ENCODE results near the gene NLN. TPM values are rescaled to one million over a fixed set of nuclear protein-coding genes. Genes with fewer than 3 reads are reported as not detected.
A peak's percentile ranks its signal among the peaks of the same experiment; 100 is the strongest.
"Not testable (repeated sequence)": the region's sequence is repeated elsewhere in the genome, so short reads cannot be mapped to it uniquely, and the experiment has no call there.

NLN gene
- total and polyA plus RNA-seq, 11 donors: 1.6 to 28.2 (median 11.6) TPM

DNA sequence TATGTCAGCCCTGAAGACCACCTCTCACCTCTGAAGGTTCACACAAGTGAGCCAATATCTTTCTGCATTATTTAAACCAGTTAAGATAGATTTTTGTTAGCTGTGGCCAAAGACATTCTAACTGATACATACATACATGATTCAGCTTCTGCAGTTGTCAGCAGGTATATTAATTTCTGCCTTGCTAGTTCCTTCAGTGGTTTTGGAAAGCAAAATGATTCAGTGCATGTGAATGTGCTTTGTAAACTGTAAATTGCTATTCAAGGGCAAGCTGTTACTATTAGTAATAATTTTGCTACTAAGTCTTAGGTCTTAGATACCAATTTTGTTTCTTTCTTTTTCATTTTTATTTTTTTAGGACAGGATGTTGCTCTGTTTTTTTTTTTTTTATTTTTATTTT lies 115.1 kb downstream of the NLN start:
- ATAC-seq (no peak), DNase-seq (no peak)
- TF ChIP-seq, protein P1, sequence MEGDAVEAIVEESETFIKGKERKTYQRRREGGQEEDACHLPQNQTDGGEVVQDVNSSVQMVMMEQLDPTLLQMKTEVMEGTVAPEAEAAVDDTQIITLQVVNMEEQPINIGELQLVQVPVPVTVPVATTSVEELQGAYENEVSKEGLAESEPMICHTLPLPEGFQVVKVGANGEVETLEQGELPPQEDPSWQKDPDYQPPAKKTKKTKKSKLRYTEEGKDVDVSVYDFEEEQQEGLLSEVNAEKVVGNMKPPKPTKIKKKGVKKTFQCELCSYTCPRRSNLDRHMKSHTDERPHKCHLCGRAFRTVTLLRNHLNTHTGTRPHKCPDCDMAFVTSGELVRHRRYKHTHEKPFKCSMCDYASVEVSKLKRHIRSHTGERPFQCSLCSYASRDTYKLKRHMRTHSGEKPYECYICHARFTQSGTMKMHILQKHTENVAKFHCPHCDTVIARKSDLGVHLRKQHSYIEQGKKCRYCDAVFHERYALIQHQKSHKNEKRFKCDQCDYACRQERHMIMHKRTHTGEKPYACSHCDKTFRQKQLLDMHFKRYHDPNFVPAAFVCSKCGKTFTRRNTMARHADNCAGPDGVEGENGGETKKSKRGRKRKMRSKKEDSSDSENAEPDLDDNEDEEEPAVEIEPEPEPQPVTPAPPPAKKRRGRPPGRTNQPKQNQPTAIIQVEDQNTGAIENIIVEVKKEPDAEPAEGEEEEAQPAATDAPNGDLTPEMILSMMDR (IDR thresholded peaks at IDR 0.05): no peak
- no peak for TF ChIP-seq POLR2A (IDR thresholded peaks at IDR 0.05)
- Histone ChIP-seq H3K9me3 (no peaks in the 10 kb centered on the region), H3K36me3 (no peaks in the 10 kb centered on the region), H3K27ac (no peak overlapping the region), H3K4me3 (no peak overlapping the region), H3K4me1 (peaks cover 0 to 6% (median 0%) of the 10 kb centered on the region in 12 donors), H3K27me3 (no peaks in the 10 kb centered on the region)
- intact Hi-C loops (cut with DNase I): no loop called here

DNA sequence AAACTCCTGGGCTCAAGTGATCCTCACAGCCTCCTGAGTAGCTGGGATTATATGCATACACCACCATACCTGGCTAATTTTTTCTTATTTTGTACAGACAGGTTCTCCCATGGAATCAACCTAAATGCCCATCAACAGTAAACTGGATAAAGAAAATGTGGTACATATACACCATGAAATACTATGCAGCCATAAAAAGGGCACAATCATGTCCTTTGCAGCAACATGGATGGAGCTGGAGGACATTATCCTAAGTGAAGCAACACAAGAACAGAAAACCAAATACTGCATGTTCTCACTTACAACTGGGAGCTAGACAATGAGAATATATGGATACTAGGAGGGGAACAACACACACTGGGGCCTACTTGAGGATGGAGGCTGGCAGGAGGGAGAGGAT lies 117.2 kb downstream of the NLN start:
- intact Hi-C loops (cut with DNase I); H3K27ac ChIP-seq; DNase-seq; H3K27me3 ChIP-seq; H3K36me3 ChIP-seq; H3K4me1 ChIP-seq; H3K4me3 ChIP-seq; ATAC-seq; H3K9me3 ChIP-seq: not testable (repeated sequence)

DNA sequence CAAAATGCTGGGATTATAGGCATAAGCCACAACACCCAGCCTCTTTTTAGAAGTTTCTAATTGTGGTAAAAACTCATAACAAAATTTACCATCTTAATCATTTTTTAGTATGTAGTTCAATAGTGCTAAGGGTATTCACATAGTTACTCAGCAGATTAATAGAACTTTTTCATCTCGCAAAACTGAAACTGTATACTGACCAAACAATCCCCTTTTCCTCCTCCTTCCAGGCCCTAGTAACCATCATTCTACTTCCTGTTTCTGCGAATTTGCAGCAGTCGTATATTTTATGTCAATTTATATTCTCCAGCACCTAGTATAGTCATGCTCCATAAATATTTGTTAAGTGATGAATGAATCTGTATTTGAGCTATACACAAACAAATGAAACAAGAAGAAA lies 118.1 kb downstream of the NLN start:
- ATAC-seq (no peak), DNase-seq (no peak)
- no peaks in the 10 kb centered on the region for H3K36me3 ChIP-seq
- TF ChIP-seq, protein P1 (IDR thresholded peaks at IDR 0.05): no peak
- no peak for TF ChIP-seq POLR2A (IDR thresholded peaks at IDR 0.05)
- H3K4me1 ChIP-seq: peaks cover 0 to 4% (median 0%) of the 10 kb centered on the region in 12 donors
- intact Hi-C loops (cut with DNase I): no loop called here
- H3K27me3 ChIP-seq: no peaks in the 10 kb centered on the region
- 77 to 88% (median 78%) methylated on average over 3 of the region's 3 CpGs for WGBS, 4 donors
- H3K9me3 ChIP-seq: no peaks in the 10 kb centered on the region
- H3K4me3 ChIP-seq: no peak overlapping the region
- no peak overlapping the region for H3K27ac ChIP-seq

DNA sequence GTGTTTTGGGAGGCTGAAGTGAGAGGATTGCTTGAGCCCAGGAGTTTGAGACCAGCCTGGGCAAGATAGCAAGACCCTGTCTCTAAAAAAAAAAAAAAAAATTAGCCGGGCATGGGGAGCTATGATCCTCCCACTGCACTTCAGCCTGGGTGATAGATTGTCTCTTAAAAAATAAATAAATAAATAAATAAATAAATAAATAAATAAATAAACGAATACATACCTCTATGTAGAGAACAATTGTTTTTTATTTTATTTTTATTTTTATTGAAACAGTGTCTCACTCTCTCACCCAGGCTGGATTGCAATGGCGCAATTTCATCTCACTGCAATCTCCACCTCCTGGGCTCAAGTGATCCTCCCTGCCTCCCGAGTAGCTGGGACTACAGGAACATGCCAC lies 122.8 kb downstream of the NLN start:
- intact Hi-C loops (cut with DNase I); H3K9me3 ChIP-seq; H3K27me3 ChIP-seq; H3K4me3 ChIP-seq; H3K4me1 ChIP-seq; ATAC-seq; H3K36me3 ChIP-seq; DNase-seq: not testable (repeated sequence)
- H3K27ac ChIP-seq: peak overlapping the region in 1 of 12 donors; percentile 33
- 89 to 95% (median 91%) methylated on average over 4 of the region's 4 CpGs for WGBS, 4 donors

DNA sequence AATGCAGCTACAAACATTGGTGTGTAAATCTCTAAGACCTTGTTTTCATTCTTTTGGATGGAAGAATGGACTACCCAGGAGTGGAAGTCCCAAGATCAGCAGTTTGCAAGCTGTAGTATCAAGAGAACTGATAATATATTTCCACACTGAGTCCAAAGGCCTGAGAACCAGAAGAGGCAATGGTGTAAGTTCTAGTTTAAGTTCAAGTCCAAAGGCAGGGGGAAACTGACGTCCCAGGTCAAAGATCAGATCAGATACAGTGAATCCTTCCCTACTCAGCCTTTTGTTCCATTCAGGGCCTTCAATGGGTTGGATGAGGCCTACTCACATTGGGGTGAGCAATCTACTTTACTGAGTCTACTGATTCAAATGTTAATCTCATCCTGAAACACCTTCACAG lies 124.1 kb downstream of the NLN start:
- TF ChIP-seq, protein P1 (IDR thresholded peaks at IDR 0.05): no peak
- no peak for TF ChIP-seq POLR2A (IDR thresholded peaks at IDR 0.05)
- DNase-seq (no peak), ATAC-seq (no peak)

DNA sequence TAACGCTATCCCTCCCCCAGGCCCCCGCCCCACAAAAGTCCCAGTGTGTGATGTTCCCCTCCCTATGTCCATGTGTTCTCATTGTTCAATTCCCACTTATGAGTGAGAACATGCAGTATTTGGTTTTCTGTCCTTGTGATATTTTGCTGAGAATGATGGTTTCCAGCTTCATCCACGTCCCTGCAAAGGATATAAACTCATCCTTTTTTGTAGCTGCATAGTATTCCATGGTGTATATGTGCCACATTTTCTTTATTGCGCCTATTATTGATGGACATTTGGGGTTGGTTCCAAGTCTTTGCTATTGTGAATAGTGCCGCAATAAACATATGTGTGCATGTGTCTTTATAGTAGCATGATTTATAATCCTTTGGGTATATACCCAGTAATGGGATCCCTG lies 125.0 kb downstream of the NLN start:
- DNase-seq; H3K9me3 ChIP-seq; H3K4me1 ChIP-seq; H3K4me3 ChIP-seq; intact Hi-C loops (cut with DNase I); H3K27me3 ChIP-seq; H3K36me3 ChIP-seq; ATAC-seq; H3K27ac ChIP-seq: not testable (repeated sequence)
- 91 to 96% (median 94%) methylated on average over 5 of the region's 5 CpGs for WGBS, 4 donors

More for the DNA sequence above, 124.1 kb downstream of the NLN start:
- Histone ChIP-seq H3K4me1 (peaks cover 0 to 6% (median 0%) of the 10 kb centered on the region in 12 donors), H3K4me3 (no peak overlapping the region), H3K27ac (peak overlapping the region in 1 of 12 donors; percentile 13), H3K36me3 (no peaks in the 10 kb centered on the region), H3K27me3 (no peaks in the 10 kb centered on the region), H3K9me3 (peaks cover 0 to 7% (median 0%) of the 10 kb centered on the region in 12 donors)
- WGBS, 4 donors: 87 to 92% (median 90%) methylated on average over 1 of the region's 1 CpG
- intact Hi-C loops (cut with DNase I): no loop called here

DNA sequence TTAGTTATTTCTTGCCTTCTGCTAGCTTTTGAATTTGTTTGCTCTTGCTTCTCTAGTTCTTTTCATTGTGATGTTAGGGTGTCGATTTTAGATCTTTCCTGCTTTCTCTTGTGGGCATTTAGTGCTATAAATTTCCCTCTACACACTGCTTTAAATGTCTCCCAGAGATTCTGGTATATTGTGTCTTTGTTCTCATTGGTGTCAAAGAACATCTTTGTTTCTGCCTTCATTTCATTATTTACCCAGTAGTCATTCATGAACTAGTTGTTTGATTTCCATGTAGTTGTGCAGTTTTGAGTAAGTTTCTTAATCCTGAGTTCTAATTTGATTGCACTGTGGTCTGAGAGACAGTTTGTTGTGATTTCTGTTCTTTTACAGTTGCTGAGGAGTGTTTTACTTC lies 127.9 kb downstream of the NLN start:
- intact Hi-C loops (cut with DNase I); H3K27ac ChIP-seq; H3K4me3 ChIP-seq; H3K9me3 ChIP-seq; H3K4me1 ChIP-seq; H3K27me3 ChIP-seq; DNase-seq; ATAC-seq; H3K36me3 ChIP-seq: not testable (repeated sequence)
- 38 to 72% (median 50%) methylated on average over 1 of the region's 1 CpG for WGBS, 4 donors
